Measurements from ENCODE around the gene SPOCD1. TPM values are rescaled to one million over a fixed set of nuclear protein-coding genes. Genes with fewer than 3 reads are reported as not detected.

Gene SPOCD1
- total RNA-seq, 3 donors from 2014 or later, result 0.15 to 11.1 (median 1.1) TPM

DNA sequence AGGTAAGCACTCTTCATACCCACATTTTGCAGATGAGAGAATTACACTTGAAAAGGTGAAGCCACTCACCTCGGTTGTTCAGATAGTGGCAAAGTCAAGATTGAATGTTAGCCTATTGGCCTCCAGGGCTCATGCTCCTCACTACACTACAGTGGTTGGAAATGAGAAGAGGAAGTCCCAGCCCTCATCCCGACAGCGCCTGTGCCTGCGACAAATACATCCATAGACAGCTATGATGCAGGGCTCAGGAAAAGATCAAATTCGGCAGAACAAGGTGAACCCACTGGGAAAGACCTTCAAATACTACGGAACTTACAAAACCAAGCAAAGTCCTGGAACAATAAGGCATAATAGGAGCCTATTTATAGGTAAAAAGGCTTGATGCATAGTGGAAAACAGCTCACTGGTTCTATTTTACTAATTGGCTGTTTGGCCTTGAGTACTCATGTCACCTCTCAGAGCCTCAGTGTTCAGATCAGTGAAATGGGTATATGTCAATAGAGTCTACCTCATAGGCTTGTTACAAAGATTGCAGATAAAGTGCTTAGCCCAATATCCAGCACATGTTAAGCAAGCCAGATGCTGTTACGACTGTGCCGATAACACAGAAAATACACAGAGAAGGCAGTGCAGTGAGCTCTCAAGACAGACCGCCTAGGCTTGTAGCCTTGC is 3.5 kb downstream of the SPOCD1 start:
- Histone ChIP-seq H3K9me3 (no peaks in the 10 kb centered on the region), H3K4me1 (no peaks in the 10 kb centered on the region), H3K36me3 (no peaks in the 10 kb centered on the region), H3K27me3 (no peaks in the 10 kb centered on the region), H3K4me3 (no peak overlapping the region), H3K27ac (no peak overlapping the region)
- no peak for DNase-seq (ENCODE audit: low spot score in 2 of 2)
- intact Hi-C loops (cut with DNase I; ENCODE audit: low total_unique reads), result no loop called here
- TF ChIP-seq POLR2A (IDR thresholded peaks at IDR 0.05) (no peak), POLR2AphosphoS5 (IDR thresholded peaks at IDR 0.05) (no peak)
- TF ChIP-seq, protein P1, sequence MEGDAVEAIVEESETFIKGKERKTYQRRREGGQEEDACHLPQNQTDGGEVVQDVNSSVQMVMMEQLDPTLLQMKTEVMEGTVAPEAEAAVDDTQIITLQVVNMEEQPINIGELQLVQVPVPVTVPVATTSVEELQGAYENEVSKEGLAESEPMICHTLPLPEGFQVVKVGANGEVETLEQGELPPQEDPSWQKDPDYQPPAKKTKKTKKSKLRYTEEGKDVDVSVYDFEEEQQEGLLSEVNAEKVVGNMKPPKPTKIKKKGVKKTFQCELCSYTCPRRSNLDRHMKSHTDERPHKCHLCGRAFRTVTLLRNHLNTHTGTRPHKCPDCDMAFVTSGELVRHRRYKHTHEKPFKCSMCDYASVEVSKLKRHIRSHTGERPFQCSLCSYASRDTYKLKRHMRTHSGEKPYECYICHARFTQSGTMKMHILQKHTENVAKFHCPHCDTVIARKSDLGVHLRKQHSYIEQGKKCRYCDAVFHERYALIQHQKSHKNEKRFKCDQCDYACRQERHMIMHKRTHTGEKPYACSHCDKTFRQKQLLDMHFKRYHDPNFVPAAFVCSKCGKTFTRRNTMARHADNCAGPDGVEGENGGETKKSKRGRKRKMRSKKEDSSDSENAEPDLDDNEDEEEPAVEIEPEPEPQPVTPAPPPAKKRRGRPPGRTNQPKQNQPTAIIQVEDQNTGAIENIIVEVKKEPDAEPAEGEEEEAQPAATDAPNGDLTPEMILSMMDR (IDR thresholded peaks at IDR 0.05), result no peak

DNA sequence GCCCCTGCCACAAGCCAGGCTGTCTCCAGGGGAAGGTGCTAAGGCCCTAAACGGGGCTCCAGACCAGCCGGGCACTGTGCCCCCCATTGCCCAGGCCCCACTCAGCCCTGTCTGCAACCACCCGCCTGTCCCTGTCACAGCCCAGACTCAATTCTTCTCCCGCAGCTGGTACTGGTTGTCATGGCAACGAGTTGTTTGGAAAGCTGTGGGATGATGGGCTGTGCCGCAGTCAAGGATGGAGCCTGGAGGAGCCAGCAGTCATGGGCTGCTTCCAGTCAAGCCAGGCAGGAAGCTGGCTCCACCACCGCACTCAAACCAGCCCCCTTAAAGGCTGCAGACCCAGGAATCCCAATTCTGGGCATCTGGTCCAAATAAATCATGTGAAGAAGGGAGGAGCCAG is 4.2 kb downstream of the SPOCD1 start:
- TF ChIP-seq POLR2AphosphoS5 (IDR thresholded peaks at IDR 0.05) (no peak), POLR2A (IDR thresholded peaks at IDR 0.05) (no peak)
- TF ChIP-seq, protein P1 (IDR thresholded peaks at IDR 0.05), result no peak
- H3K27me3 ChIP-seq, result no peaks in the 10 kb centered on the region
- intact Hi-C loops (cut with DNase I; ENCODE audit: low total_unique reads), result no loop called here
- H3K9me3 ChIP-seq, result no peaks in the 10 kb centered on the region
- no peak overlapping the region for H3K27ac ChIP-seq
- no peaks in the 10 kb centered on the region for H3K36me3 ChIP-seq
- no peaks in the 10 kb centered on the region for H3K4me1 ChIP-seq
- no peak for DNase-seq (ENCODE audit: low spot score in 2 of 2)
- no peak overlapping the region for H3K4me3 ChIP-seq

DNA sequence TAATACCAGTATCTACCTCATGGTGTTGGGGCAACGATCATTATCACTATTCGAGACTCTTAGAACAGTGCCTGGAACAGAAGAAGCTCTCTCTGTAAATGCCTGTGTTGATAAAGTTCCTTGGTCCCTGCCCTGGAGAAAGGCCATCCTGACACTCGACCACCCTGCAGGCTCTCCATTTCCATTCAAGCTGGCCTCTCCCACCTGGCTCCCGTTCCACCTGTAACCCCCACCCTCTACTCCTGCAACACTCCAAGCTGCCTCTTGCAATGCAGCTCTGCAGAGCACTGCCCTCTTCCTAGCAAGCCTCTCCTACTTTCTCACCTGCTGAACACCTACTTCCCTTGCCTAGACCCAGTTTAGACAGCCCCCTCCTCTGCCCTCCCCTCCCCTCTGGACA is 6.1 kb downstream of the SPOCD1 start:
- Histone ChIP-seq H3K4me3 (no peak overlapping the region), H3K27me3 (no peaks in the 10 kb centered on the region), H3K36me3 (no peaks in the 10 kb centered on the region), H3K9me3 (no peaks in the 10 kb centered on the region), H3K27ac (no peak overlapping the region), H3K4me1 (no peaks in the 10 kb centered on the region)
- no peak for DNase-seq (ENCODE audit: low spot score in 2 of 2)
- TF ChIP-seq, protein P1 (IDR thresholded peaks at IDR 0.05), result no peak
- no peak for TF ChIP-seq POLR2AphosphoS5 (IDR thresholded peaks at IDR 0.05)
- intact Hi-C loops (cut with DNase I; ENCODE audit: low total_unique reads), result no loop called here

DNA sequence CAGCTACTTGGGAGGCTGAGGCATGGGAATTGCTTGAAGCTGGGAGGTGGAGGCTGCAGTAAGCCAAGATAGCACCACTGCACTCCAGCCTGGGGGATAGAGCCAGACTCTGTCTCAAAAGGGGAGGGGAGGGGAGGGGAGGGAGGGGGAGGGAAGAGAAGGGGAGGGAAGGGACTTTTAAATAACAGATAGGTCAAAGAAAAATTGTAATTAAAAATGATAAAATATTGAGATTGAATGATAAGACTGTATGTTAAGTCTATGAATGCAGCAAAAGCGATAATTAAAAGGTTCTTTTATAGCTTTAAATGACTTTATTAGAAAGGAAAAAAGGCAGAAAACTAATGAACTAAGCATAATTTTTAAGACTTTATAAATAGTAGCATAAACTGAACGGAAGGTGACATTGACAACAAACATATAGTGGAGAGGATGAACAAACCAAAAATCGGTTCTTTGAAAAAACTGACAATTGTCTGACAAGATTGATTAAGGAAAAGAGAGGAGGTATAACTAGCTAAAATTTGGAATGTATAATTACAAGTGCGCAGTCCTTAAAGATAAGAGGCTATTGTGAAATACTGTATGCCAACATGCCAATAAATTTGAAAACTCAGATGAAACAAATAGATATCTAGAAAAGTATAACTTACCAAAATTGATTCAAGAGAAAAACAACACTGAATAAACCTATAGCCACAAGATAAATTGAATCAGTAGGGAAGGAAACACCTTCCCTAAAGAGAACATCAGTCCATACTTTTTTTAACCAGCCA is 8.4 kb downstream of the SPOCD1 start:
- Histone ChIP-seq H3K9me3 (no peaks in the 10 kb centered on the region), H3K4me3 (no peak overlapping the region), H3K27ac (no peak overlapping the region), H3K4me1 (no peaks in the 10 kb centered on the region), H3K36me3 (no peaks in the 10 kb centered on the region), H3K27me3 (no peaks in the 10 kb centered on the region)
- no peak for DNase-seq (ENCODE audit: low spot score in 2 of 2)
- intact Hi-C loops (cut with DNase I; ENCODE audit: low total_unique reads), result no loop called here
- TF ChIP-seq POLR2AphosphoS5 (IDR thresholded peaks at IDR 0.05), result no peak
- TF ChIP-seq, protein P1 (IDR thresholded peaks at IDR 0.05), result no peak
- no peak for TF ChIP-seq POLR2A (IDR thresholded peaks at IDR 0.05)

DNA sequence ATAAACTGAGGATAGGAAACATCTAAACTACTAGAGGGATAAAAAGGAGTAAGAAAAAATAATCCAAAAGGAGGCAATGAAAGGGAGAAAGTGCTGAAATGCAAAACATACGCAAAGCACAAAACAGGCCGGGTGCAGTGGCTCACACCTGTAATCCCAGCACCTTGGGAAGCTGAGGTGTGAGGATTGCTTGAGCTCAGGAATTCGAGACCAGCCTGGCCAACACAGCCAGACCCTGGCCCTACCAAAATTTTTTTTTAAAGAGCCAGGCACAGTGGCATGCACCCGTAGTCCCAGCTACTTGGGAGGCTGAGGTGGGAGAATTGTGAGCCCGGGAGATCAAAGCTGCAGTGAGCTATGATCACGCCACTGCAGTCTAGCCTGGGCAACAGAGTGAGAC is 10.5 kb downstream of the SPOCD1 start:
- TF ChIP-seq POLR2A (IDR thresholded peaks at IDR 0.05) (no peak), POLR2AphosphoS5 (IDR thresholded peaks at IDR 0.05) (no peak)
- TF ChIP-seq, protein P1 (IDR thresholded peaks at IDR 0.05), result no peak
- intact Hi-C loops (cut with DNase I; ENCODE audit: low total_unique reads), result no loop called here

More for the DNA sequence above, 10.5 kb downstream of the SPOCD1 start:
- no peak for DNase-seq (ENCODE audit: low spot score in 2 of 2)
- H3K27me3 ChIP-seq, result no peaks in the 10 kb centered on the region
- no peaks in the 10 kb centered on the region for H3K9me3 ChIP-seq
- no peaks in the 10 kb centered on the region for H3K36me3 ChIP-seq
- no peak overlapping the region for H3K27ac ChIP-seq
- no peak overlapping the region for H3K4me3 ChIP-seq
- H3K4me1 ChIP-seq, result no peaks in the 10 kb centered on the region
